Mesenchymal stem cell (in vitro differentiated cells and primary cell): ENCODE measurements around the gene CLIP2.
A peak's percentile ranks its signal among the peaks of the same experiment; 100 is the strongest.

Experiments used
- DNase-seq: peaks from one replicate; pipeline ENCODE4 v3.0.0-alpha.2; 2013
- H2AFZ ChIP-seq: one replicate; pipeline ENCODE4 v1.6.1; 2013; ENCODE audit warnings: low read depth, mild to moderate bottlenecking, control low read depth, inconsistent platforms, low read length, moderate library complexity
- H2AK5ac ChIP-seq: 2 replicates; pipeline ENCODE4 v1.6.1; 2013; ENCODE audit warnings: low read length, moderate library complexity, mild to moderate bottlenecking, inconsistent platforms; ENCODE audit not compliant: severe bottlenecking
- H2BK120ac ChIP-seq: one replicate; pipeline ENCODE4 v1.6.1; 2013; ENCODE audit warnings: low read depth, mild to moderate bottlenecking, inconsistent platforms, low read length, moderate library complexity
- H2BK12ac ChIP-seq, 2 experiments: one replicate each; pipeline ENCODE4 v1.6.1; 2013; ENCODE audit warnings: inconsistent platforms in 2 of 2, low read length in 2 of 2, mild to moderate bottlenecking in 2 of 2, moderate library complexity in 2 of 2, control low read depth in 1 of 2
- H2BK15ac ChIP-seq: one replicate; pipeline ENCODE4 v1.6.1; 2013; ENCODE audit warnings: mild to moderate bottlenecking, low read depth, inconsistent platforms; ENCODE audit not compliant: poor library complexity, severe bottlenecking
- H2BK5ac ChIP-seq: 2 replicates; pipeline ENCODE4 v1.6.1; 2013; ENCODE audit warnings: low read depth, mild to moderate bottlenecking, low read length, control low read depth, inconsistent platforms; ENCODE audit not compliant: poor library complexity, severe bottlenecking
- H3K14ac ChIP-seq, 2 experiments: one replicate each; pipeline ENCODE4 v1.6.1; 2013; ENCODE audit warnings: inconsistent platforms in 2 of 2, low read length in 2 of 2, control low read depth in 1 of 2, mild to moderate bottlenecking in 1 of 2, moderate library complexity in 1 of 2
- H3K18ac ChIP-seq, 2 experiments: one replicate each; pipeline ENCODE4 v1.6.1; 2013; ENCODE audit warnings: inconsistent platforms in 2 of 2, low read length in 2 of 2, control low read depth in 1 of 2, low read depth in 1 of 2, mild to moderate bottlenecking in 1 of 2
- H3K23ac ChIP-seq, 2 experiments: one replicate each; pipeline ENCODE4 v1.6.1; 2013; ENCODE audit warnings: inconsistent platforms in 2 of 2, low read length in 2 of 2, mild to moderate bottlenecking in 2 of 2, moderate library complexity in 2 of 2, control low read depth in 1 of 2
- H3K27ac ChIP-seq: 2 replicates; pipeline ENCODE4 v1.5.1; 2013; ENCODE audit warnings: mild to moderate bottlenecking, moderate library complexity, low read length, control low read depth, inconsistent platforms; ENCODE audit not compliant: poor library complexity, severe bottlenecking
- H3K27me3 ChIP-seq, 2 experiments: 2 replicates each; pipeline versions ENCODE4 v1.6.1 to v1.7.0; 2013; ENCODE audit warnings: low read length in 2 of 2, mild to moderate bottlenecking in 2 of 2, moderate library complexity in 2 of 2, control low read depth in 1 of 2, inconsistent platforms in 1 of 2; ENCODE audit not compliant: control insufficient read depth in 1 of 2, insufficient read depth in 1 of 2
- H3K36me3 ChIP-seq, 2 experiments: 2 replicates each; pipeline versions ENCODE4 v1.6.1 to v1.7.0; 2013; ENCODE audit warnings: low read length in 2 of 2, control low read depth in 1 of 2, inconsistent platforms in 1 of 2, low read depth in 1 of 2, mild to moderate bottlenecking in 1 of 2; ENCODE audit not compliant: insufficient read depth in 2 of 2, control insufficient read depth in 1 of 2
- H3K4ac ChIP-seq, 2 experiments: one replicate each; pipeline ENCODE4 v1.6.1; 2013; ENCODE audit warnings: inconsistent platforms in 2 of 2, low read length in 2 of 2, mild to moderate bottlenecking in 2 of 2, moderate library complexity in 2 of 2, control low read depth in 1 of 2, low read depth in 1 of 2
- H3K4me1 ChIP-seq: 2 replicates; pipeline ENCODE4 v1.6.1; 2013; ENCODE audit warnings: low read depth, low read length, control low read depth; ENCODE audit not compliant: control insufficient read depth, insufficient read depth
- H3K4me2 ChIP-seq: 2 replicates; pipeline ENCODE4 v1.6.1; 2013; ENCODE audit warnings: low read length, mild to moderate bottlenecking, inconsistent platforms; ENCODE audit not compliant: poor library complexity, severe bottlenecking
- H3K4me3 ChIP-seq, 2 experiments: 2 replicates each; pipeline versions ENCODE4 v1.5.1 to v1.7.0; 2013; ENCODE audit warnings: low read length in 2 of 2, mild to moderate bottlenecking in 2 of 2, control low read depth in 1 of 2, low read depth in 1 of 2; ENCODE audit not compliant: insufficient read depth in 1 of 2
- H3K79me1 ChIP-seq: replicated peaks from 2 replicates; pipeline ENCODE4 v1.6.1; 2013; ENCODE audit warnings: mild to moderate bottlenecking, control low read depth, low read length, inconsistent platforms; ENCODE audit not compliant: poor library complexity, severe bottlenecking
- H3K9ac ChIP-seq: 2 replicates; pipeline ENCODE4 v1.7.0; 2013; ENCODE audit warnings: mild to moderate bottlenecking, low read length, moderate library complexity
- H3K9me3 ChIP-seq: 2 replicates; pipeline ENCODE4 v1.7.0; 2013; ENCODE audit warnings: mild to moderate bottlenecking, low read length; ENCODE audit not compliant: control insufficient read depth
- H4K8ac ChIP-seq: one replicate; pipeline ENCODE4 v1.6.1; 2013; ENCODE audit warnings: inconsistent platforms, mild to moderate bottlenecking, low read length, moderate library complexity
- H4K91ac ChIP-seq: one replicate; pipeline ENCODE4 v1.6.1; 2013; ENCODE audit warnings: mild to moderate bottlenecking, low read length, inconsistent platforms
- WGBS: methylation state at CpG from one replicate; pipeline ENCODE4 v1.1.7; 2013; ENCODE audit warnings: mixed read lengths; 5-methylcytosine and 5-hydroxymethylcytosine counted together

The CLIP2 gene

GRCh38 chr7:74284781-74285259, 4.4 kb upstream of the CLIP2 start:
- Histone ChIP-seq H3K27me3 (no peaks in the 10 kb centered on the region), H3K36me3 (no peaks in the 10 kb centered on the region), H2BK120ac (peak overlapping the region; percentile 42), H3K4me3 (no peak overlapping the region), H4K8ac (peak overlapping the region; percentile 4), H3K9me3 (no peaks in the 10 kb centered on the region), H3K4me1 (peaks cover 25% of the 10 kb centered on the region), H3K27ac (no peak overlapping the region), H3K18ac (peak overlapping the region in 1 of 2 experiments; percentile 51), H2AK5ac (peak overlapping the region; percentile 13), H3K14ac (no peak overlapping the region), H3K4ac (peak overlapping the region in 1 of 2 experiments; percentile 24), H3K79me1 (peaks cover under 1% of the 10 kb centered on the region), H2BK5ac (no peak overlapping the region), H3K9ac (no peak overlapping the region), H2BK15ac (no peak overlapping the region), H4K91ac (peak overlapping the region; percentile 58), H3K4me2 (no peak overlapping the region), H2BK12ac (peak overlapping the region in 1 of 2 experiments; percentile 69), H2AFZ (no peak overlapping the region), H3K23ac (no peak overlapping the region)
- peak; percentile 42 for DNase-seq
- 64% methylated on average over 9 of the region's 9 CpGs for WGBS

GRCh38 chr7:74286131-74286530, 3.1 kb upstream of the CLIP2 start:
- peak overlapping the region; percentile 54 for H2BK15ac ChIP-seq
- no peak overlapping the region for H3K14ac ChIP-seq
- H3K9me3 ChIP-seq, result no peaks in the 10 kb centered on the region
- H3K79me1 ChIP-seq, result peaks cover 3% of the 10 kb centered on the region
- no peak overlapping the region for H2BK120ac ChIP-seq
- H2BK12ac ChIP-seq, result no peak overlapping the region
- H3K27me3 ChIP-seq, result no peaks in the 10 kb centered on the region
- peaks cover 23% of the 10 kb centered on the region for H3K4me1 ChIP-seq
- no peak overlapping the region for H2BK5ac ChIP-seq
- H2AK5ac ChIP-seq, result no peak overlapping the region
- H3K4me2 ChIP-seq, result no peak overlapping the region
- WGBS, result 84% methylated on average over 11 of the region's 11 CpGs
- no peak overlapping the region for H3K4ac ChIP-seq
- no peak overlapping the region for H3K9ac ChIP-seq
- H3K27ac ChIP-seq, result no peak overlapping the region
- no peaks in the 10 kb centered on the region for H3K36me3 ChIP-seq
- no peak overlapping the region for H3K23ac ChIP-seq
- no peak overlapping the region for H4K8ac ChIP-seq
- H2AFZ ChIP-seq, result no peak overlapping the region
- H4K91ac ChIP-seq, result no peak overlapping the region
- no peak for DNase-seq
- no peak overlapping the region for H3K18ac ChIP-seq
- H3K4me3 ChIP-seq, result no peak overlapping the region

GRCh38 chr7:74287303-74288033, 1.7 kb upstream of the CLIP2 start:
- 91% methylated on average over 6 of the region's 7 CpGs for WGBS
- H3K79me1 ChIP-seq, result peaks cover 3% of the 10 kb centered on the region

GRCh38 chr7:74288034-74288881, 949 bp upstream of the CLIP2 start:
- Histone ChIP-seq H4K8ac (peak overlapping the region; percentile 94), H3K27ac (no peak overlapping the region), H2BK15ac (peak overlapping the region; percentile 34), H4K91ac (peak overlapping the region; percentile 84), H2BK120ac (no peak overlapping the region), H3K14ac (peak overlapping the region in 1 of 2 experiments; percentile 5), H3K9me3 (no peaks in the 10 kb centered on the region), H3K4ac (peak overlapping the region in 1 of 2 experiments; percentile 99), H3K4me2 (no peak overlapping the region), H2AK5ac (peak overlapping the region; percentile 72), H2BK12ac (peak overlapping the region; percentile 94 to 99), H3K36me3 (no peaks in the 10 kb centered on the region), H2BK5ac (no peak overlapping the region), H3K23ac (peak overlapping the region in 1 of 2 experiments; percentile 91), H2AFZ (peak overlapping the region; percentile 85), H3K9ac (peak overlapping the region; percentile 85), H3K27me3 (no peaks in the 10 kb centered on the region), H3K4me1 (peaks cover 25% of the 10 kb centered on the region), H3K79me1 (peaks cover 3% of the 10 kb centered on the region), H3K4me3 (peak overlapping the region in 1 of 2 experiments; percentile 82), H3K18ac (peak overlapping the region; percentile 90 to 99)
- DNase-seq, result peak; percentile 45
- 42% methylated on average over 16 of the region's 20 CpGs for WGBS

More at GRCh38 chr7:74287303-74288033, 1.7 kb upstream of the CLIP2 start:
- no peak overlapping the region for H2AK5ac ChIP-seq
- peak overlapping the region; percentile 54 to 94 for H2BK12ac ChIP-seq
- H2BK120ac ChIP-seq, result no peak overlapping the region
- H3K4me3 ChIP-seq, result no peak overlapping the region
- H3K9me3 ChIP-seq, result no peaks in the 10 kb centered on the region
- no peak overlapping the region for H3K4me2 ChIP-seq
- no peaks in the 10 kb centered on the region for H3K27me3 ChIP-seq
- DNase-seq, result no peak
- H3K23ac ChIP-seq, result no peak overlapping the region
- H2BK15ac ChIP-seq, result peak overlapping the region; percentile 12
- H2AFZ ChIP-seq, result no peak overlapping the region
- peak overlapping the region; percentile 41 for H4K91ac ChIP-seq
- H3K18ac ChIP-seq, result peak overlapping the region; percentile 14 to 34
- H4K8ac ChIP-seq, result peak overlapping the region; percentile 56
- H2BK5ac ChIP-seq, result no peak overlapping the region
- no peak overlapping the region for H3K27ac ChIP-seq
- H3K9ac ChIP-seq, result no peak overlapping the region
- no peak overlapping the region for H3K14ac ChIP-seq
- H3K36me3 ChIP-seq, result no peaks in the 10 kb centered on the region
- peaks cover 26% of the 10 kb centered on the region for H3K4me1 ChIP-seq
- peak overlapping the region in 1 of 2 experiments; percentile 8 for H3K4ac ChIP-seq
